Panc1 (cell line): ENCODE data around the gene NHS. TPM values are rescaled to one million over a fixed set of nuclear protein-coding genes. Genes with fewer than 3 reads are reported as not detected.

Experiments
- ATAC-seq: fragments of 200-7000 bp; cut with Tn5 transposase; 2 replicates; pipeline ENCODE4 v1.9.1; 2020; ENCODE audit warnings: mild to moderate bottlenecking, moderate library complexity
- BruUV-seq: library from RNA; stranded (reverse); fragments of 400-500 nt; replicated peaks from 2 replicates; lab custom pipeline; 2021; lab: Mats Ljungman, UMichigan
- CTCF ChIA-PET: fragments of 300-600 bp; sonication (Branson Sonifier 250); formaldehyde crosslinking; loops from one replicate; lab custom pipeline; 2022; ENCODE audit warnings: antibody characterized with exemption; lab: Charles Lee
- POLR2A ChIA-PET: fragments of 300-600 bp; sonication (Branson Sonifier 250); formaldehyde crosslinking; loops from one replicate; lab custom pipeline; 2022; ENCODE audit warnings: antibody characterized with exemption; lab: Charles Lee
- DNase-seq: peaks from one replicate; pipeline ENCODE4 v3.0.0-alpha.2; 2010; ENCODE audit warnings: low read depth, low spot score
- H3K27ac ChIP-seq: 2 replicates; pipeline ENCODE4 v1.5.1; 2011; ENCODE audit warnings: mild to moderate bottlenecking, low read length, inconsistent platforms
- H3K27me3 ChIP-seq: fragments of 200-500 bp; sonication (Bioruptor generic); 2 replicates; pipeline ENCODE4 v1.6.0; 2014; ENCODE audit warnings: low read length, inconsistent platforms; ENCODE audit not compliant: control insufficient read depth, insufficient read depth
- H3K36me3 ChIP-seq: fragments of 200-500 bp; sonication (Bioruptor generic); 2 replicates; pipeline ENCODE4 v1.5.1; 2014; ENCODE audit warnings: inconsistent platforms, mild to moderate bottlenecking, low read length, moderate library complexity; ENCODE audit not compliant: control insufficient read depth, insufficient read depth
- H3K4me1 ChIP-seq: 2 replicates; pipeline ENCODE4 v1.5.1; 2011; ENCODE audit warnings: inconsistent platforms, mild to moderate bottlenecking, low read length, moderate library complexity; ENCODE audit not compliant: control insufficient read depth, insufficient read depth
- H3K4me3 ChIP-seq, 2 experiments: 2 replicates each; pipeline ENCODE4 v1.5.1; 2011 to 2012; ENCODE audit warnings: low read depth in 2 of 2, low read length in 2 of 2, mild to moderate bottlenecking in 2 of 2, inconsistent platforms in 1 of 2, moderate library complexity in 1 of 2
- H3K9me3 ChIP-seq: fragments of 200-500 bp; sonication (Bioruptor generic); 2 replicates; pipeline ENCODE4 v1.5.1; 2014; ENCODE audit warnings: low read depth, mild to moderate bottlenecking, inconsistent platforms, low read length, moderate library complexity; ENCODE audit not compliant: control insufficient read depth, insufficient read depth
- POLR2AphosphoS5 ChIP-seq: IDR thresholded peaks from 2 replicates; pipeline ENCODE4 v1.6.1; 2012; ENCODE audit warnings: mild to moderate bottlenecking, low read depth, low read length, moderate library complexity
- SIN3A ChIP-seq: IDR thresholded peaks from 2 replicates; pipeline ENCODE4 v1.6.1; 2012; ENCODE audit warnings: low read depth, mild to moderate bottlenecking, low read length, moderate library complexity, borderline replicate concordance; ENCODE audit not compliant: insufficient read depth
- TCF7L2 ChIP-seq: IDR thresholded peaks from 2 replicates; pipeline ENCODE4 v1.6.1; 2011; ENCODE audit warnings: mild to moderate bottlenecking, low read depth, low read length, inconsistent platforms
- in situ Hi-C: cut with HindIII; loops from 2 replicates; pipeline ENCODE4 v1.10.0; 2016; ENCODE audit warnings: low sequenced_read_pairs, low pct_unique_long_range_greater_than_20kb
- intact Hi-C: fragments of 100-400 bp; cut with micrococcal nuclease; formaldehyde crosslinking; loops from one replicate; pipeline ENCODE4 v1.10.0; 2022; ENCODE audit not compliant: unreplicated experiment
- total RNA-seq: library from RNA; stranded (reverse); gene quantifications from one replicate; pipeline ENCODE4 v1.2.1, GENCODE V29; 2021; ENCODE audit not compliant: unreplicated experiment
- TF ChIP-seq, protein P1 (sequence below), 2 experiments: IDR thresholded peaks; 2 replicates each; pipeline ENCODE4 v1.6.1; 2011 to 2012; ENCODE audit warnings: low read depth in 2 of 2, control low read depth in 1 of 2, low read length in 1 of 2, mild to moderate bottlenecking in 1 of 2, moderate library complexity in 1 of 2; ENCODE audit not compliant: insufficient read depth in 1 of 2
- TF ChIP-seq, protein P2 (sequence below): fragments of 450-650 bp; IDR thresholded peaks from 2 replicates; pipeline ENCODE4 v1.5.1; 2017; ENCODE audit warnings: mild to moderate bottlenecking

NHS gene
- total RNA-seq, 1 experiment from 2014 or later = 0.80 TPM

DNA sequence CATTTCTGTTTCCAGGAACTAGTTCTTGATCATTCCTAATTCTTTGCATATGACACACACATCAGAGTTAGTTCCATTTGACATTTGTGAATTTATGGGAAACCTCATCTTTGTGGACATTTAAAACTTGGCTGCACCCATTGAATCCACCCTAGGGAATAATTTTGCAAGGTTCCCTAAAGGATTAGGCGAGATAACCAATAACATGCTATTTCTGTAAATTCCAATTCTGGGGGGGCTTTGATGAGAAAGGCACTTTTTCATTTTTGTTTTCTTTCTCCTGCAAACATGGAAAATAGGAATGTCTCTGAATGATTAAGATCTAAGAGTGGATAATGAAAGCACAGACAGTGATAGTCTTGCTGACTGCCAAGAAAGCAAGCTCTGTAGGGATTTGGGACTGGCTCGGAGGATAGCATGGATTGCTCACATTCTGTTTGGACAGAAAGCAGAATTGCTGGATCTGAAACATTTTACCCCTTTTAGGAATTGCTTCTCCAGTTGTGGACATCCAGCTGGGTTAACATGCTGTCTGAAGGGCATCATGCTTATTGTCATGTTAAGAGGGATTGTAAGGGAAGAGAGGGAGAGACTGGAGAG lies 145.1 kb downstream of the NHS start:
- Histone ChIP-seq H3K27ac (no peak overlapping the region), H3K9me3 (no peaks in the 10 kb centered on the region), H3K4me3 (no peak overlapping the region), H3K4me1 (no peaks in the 10 kb centered on the region), H3K36me3 (no peaks in the 10 kb centered on the region), H3K27me3 (no peaks in the 10 kb centered on the region)
- ChIA-PET POLR2A (no interaction called here), CTCF (no interaction called here)
- DNase-seq (no peak), ATAC-seq (no peak)
- TF ChIP-seq SIN3A (no peak), TCF7L2 (no peak), POLR2AphosphoS5 (no peak)
- TF ChIP-seq, protein P1, sequence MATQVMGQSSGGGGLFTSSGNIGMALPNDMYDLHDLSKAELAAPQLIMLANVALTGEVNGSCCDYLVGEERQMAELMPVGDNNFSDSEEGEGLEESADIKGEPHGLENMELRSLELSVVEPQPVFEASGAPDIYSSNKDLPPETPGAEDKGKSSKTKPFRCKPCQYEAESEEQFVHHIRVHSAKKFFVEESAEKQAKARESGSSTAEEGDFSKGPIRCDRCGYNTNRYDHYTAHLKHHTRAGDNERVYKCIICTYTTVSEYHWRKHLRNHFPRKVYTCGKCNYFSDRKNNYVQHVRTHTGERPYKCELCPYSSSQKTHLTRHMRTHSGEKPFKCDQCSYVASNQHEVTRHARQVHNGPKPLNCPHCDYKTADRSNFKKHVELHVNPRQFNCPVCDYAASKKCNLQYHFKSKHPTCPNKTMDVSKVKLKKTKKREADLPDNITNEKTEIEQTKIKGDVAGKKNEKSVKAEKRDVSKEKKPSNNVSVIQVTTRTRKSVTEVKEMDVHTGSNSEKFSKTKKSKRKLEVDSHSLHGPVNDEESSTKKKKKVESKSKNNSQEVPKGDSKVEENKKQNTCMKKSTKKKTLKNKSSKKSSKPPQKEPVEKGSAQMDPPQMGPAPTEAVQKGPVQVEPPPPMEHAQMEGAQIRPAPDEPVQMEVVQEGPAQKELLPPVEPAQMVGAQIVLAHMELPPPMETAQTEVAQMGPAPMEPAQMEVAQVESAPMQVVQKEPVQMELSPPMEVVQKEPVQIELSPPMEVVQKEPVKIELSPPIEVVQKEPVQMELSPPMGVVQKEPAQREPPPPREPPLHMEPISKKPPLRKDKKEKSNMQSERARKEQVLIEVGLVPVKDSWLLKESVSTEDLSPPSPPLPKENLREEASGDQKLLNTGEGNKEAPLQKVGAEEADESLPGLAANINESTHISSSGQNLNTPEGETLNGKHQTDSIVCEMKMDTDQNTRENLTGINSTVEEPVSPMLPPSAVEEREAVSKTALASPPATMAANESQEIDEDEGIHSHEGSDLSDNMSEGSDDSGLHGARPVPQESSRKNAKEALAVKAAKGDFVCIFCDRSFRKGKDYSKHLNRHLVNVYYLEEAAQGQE (IDR thresholded peaks at IDR 0.05; ENCODE audit: insufficient read depth in 1 of 2, low read depth in 2 of 2, low read length in 1 of 2) = no peak
- TF ChIP-seq, protein P2, sequence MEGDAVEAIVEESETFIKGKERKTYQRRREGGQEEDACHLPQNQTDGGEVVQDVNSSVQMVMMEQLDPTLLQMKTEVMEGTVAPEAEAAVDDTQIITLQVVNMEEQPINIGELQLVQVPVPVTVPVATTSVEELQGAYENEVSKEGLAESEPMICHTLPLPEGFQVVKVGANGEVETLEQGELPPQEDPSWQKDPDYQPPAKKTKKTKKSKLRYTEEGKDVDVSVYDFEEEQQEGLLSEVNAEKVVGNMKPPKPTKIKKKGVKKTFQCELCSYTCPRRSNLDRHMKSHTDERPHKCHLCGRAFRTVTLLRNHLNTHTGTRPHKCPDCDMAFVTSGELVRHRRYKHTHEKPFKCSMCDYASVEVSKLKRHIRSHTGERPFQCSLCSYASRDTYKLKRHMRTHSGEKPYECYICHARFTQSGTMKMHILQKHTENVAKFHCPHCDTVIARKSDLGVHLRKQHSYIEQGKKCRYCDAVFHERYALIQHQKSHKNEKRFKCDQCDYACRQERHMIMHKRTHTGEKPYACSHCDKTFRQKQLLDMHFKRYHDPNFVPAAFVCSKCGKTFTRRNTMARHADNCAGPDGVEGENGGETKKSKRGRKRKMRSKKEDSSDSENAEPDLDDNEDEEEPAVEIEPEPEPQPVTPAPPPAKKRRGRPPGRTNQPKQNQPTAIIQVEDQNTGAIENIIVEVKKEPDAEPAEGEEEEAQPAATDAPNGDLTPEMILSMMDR = no peak
- in situ Hi-C loops (no loop called here), intact Hi-C loops (no loop called here)
- no TSS peak for BruUV-seq

DNA sequence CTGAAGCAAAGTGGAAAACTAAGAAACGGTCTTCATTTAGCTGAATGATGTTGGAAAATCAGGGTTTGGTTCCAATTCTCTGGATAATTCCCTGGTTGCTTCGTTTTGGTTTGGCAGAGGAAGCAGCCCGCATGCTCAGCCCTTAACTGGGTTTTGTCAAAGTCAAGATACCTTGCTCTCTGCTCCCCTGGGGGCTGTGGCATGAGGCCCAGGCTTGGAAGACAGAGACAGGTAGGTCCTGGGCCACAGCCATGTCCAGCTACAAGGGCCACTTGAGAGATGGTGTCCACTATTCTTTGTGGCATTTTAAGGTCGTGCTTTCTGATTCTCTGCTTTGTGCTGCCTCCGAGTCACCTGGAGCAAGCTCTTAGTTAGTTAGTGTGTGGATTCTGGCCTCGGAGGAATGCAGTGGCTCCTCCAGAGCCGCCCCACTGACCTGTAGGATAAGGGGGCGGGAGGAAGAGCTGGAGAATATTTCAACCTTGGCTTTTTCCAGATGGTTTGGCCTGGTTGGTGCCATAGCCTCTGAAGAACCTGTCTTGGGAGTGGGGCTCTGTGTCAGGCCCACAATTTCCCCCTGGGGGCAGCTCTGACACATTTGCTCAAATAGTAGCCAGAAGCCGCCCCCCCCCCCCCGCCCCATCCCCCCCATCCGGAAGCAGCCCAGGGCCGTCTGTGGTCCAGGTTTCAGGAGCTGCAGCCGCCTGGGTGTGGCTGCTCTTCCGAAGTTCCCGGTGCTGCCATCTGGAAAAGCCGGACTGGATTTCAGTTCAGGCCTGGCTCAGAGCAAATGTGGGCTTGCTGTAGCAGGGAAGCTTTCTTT lies 147.1 kb downstream of the NHS start:
- ChIA-PET POLR2A (interaction anchor here (0.6 kb wide), 1 partner anchor 417 kb away, joined by 15 read pairs; no protein-coding TSS in a partner anchor), CTCF (no interaction called here)
- no TSS peak for BruUV-seq
- Histone ChIP-seq H3K4me1 (no peaks in the 10 kb centered on the region), H3K4me3 (no peak overlapping the region), H3K9me3 (no peaks in the 10 kb centered on the region), H3K36me3 (no peaks in the 10 kb centered on the region), H3K27ac (no peak overlapping the region), H3K27me3 (no peaks in the 10 kb centered on the region)
- no peak for DNase-seq
- in situ Hi-C loops = no loop called here
- intact Hi-C loops = no loop called here
- TF ChIP-seq TCF7L2 (no peak), POLR2AphosphoS5 (no peak), SIN3A (no peak)
- TF ChIP-seq, protein P1 (IDR thresholded peaks at IDR 0.05; ENCODE audit: insufficient read depth in 1 of 2, low read depth in 2 of 2, low read length in 1 of 2) = no peak
- TF ChIP-seq, protein P2 = no peak
- ATAC-seq = no peak
